Activated CD4-positive, alpha-beta T cell treated with anti-CD3 and anti-CD28 coated beads, Interleukin-2, amount 10 ng/mL, durations not matched to agents 24 days and 14 days (primary cell): ENCODE data around the gene CCZ1. TPM values are rescaled to one million over a fixed set of nuclear protein-coding genes. Genes with fewer than 3 reads are reported as not detected.
A peak's percentile ranks its signal among the peaks of the same experiment; 100 is the strongest.
"Not testable (repeated sequence)": the region's sequence is repeated elsewhere in the genome, so short reads cannot be mapped to it uniquely, and the experiment has no call there.

Source experiments
- DNase-seq: peaks from one replicate; pipeline ENCODE4 v3.0.0; 2022
- H3K27ac Mint-ChIP-seq: one replicate; pipeline ENCODE4 v1.8.0; 2022; ENCODE audit warnings: mild to moderate bottlenecking, mixed read lengths
- H3K27me3 Mint-ChIP-seq: one replicate; pipeline ENCODE4 v1.8.0; 2022; ENCODE audit warnings: mixed read lengths
- H3K36me3 Mint-ChIP-seq: one replicate; pipeline ENCODE4 v1.8.0; 2022; ENCODE audit warnings: low read depth, mild to moderate bottlenecking, mixed read lengths
- H3K4me1 Mint-ChIP-seq: one replicate; pipeline ENCODE4 v1.8.0; 2021; ENCODE audit warnings: mixed read lengths
- H3K4me3 Mint-ChIP-seq: one replicate; pipeline ENCODE4 v1.8.0; 2022; ENCODE audit warnings: mild to moderate bottlenecking, moderate library complexity, mixed read lengths
- H3K9me3 Mint-ChIP-seq: one replicate; pipeline ENCODE4 v1.8.0; 2021; ENCODE audit warnings: mixed read lengths
- intact Hi-C: fragments of 100-400 bp; cut with micrococcal nuclease; formaldehyde crosslinking; loops from one replicate; pipeline ENCODE4 v1.15.1; 2023
- total RNA-seq: library from RNA; stranded (reverse); gene quantifications from 2 replicates; pipeline ENCODE4 v1.2.3, GENCODE V29; 2022

Gene CCZ1
- total RNA-seq, 1 donor from 2014 or later: 124 TPM

GRCh38 chr7:5880106-5880505 lies 18.4 kb upstream of the CCZ1 start:
- H3K4me1 Mint-ChIP-seq, DNase-seq, intact Hi-C loops: not testable (repeated sequence)

GRCh38 chr7:5884431-5884830 lies 14.1 kb upstream of the CCZ1 start:
- DNase-seq, H3K4me1 Mint-ChIP-seq, H3K27ac Mint-ChIP-seq, H3K9me3 Mint-ChIP-seq, H3K4me3 Mint-ChIP-seq, H3K36me3 Mint-ChIP-seq, intact Hi-C loops, H3K27me3 Mint-ChIP-seq: not testable (repeated sequence)

More at GRCh38 chr7:5880106-5880505, 18.4 kb upstream of the CCZ1 start:
- H3K4me3 Mint-ChIP-seq, H3K27ac Mint-ChIP-seq, H3K27me3 Mint-ChIP-seq, H3K9me3 Mint-ChIP-seq, H3K36me3 Mint-ChIP-seq: not testable (repeated sequence)

GRCh38 chr7:5888021-5888420 lies 10.5 kb upstream of the CCZ1 start:
- H3K27ac Mint-ChIP-seq: not testable (repeated sequence)

GRCh38 chr7:5890244-5890643 lies 8.3 kb upstream of the CCZ1 start:
- H3K9me3 Mint-ChIP-seq, intact Hi-C loops, H3K36me3 Mint-ChIP-seq, H3K4me3 Mint-ChIP-seq, H3K4me1 Mint-ChIP-seq, H3K27me3 Mint-ChIP-seq, H3K27ac Mint-ChIP-seq, DNase-seq: not testable (repeated sequence)

More at GRCh38 chr7:5888021-5888420, 10.5 kb upstream of the CCZ1 start:
- H3K4me1 Mint-ChIP-seq, DNase-seq, H3K36me3 Mint-ChIP-seq, H3K4me3 Mint-ChIP-seq, H3K9me3 Mint-ChIP-seq, intact Hi-C loops, H3K27me3 Mint-ChIP-seq: not testable (repeated sequence)

- intact Hi-C loops: no loop called here
- Mint-ChIP-seq H3K27me3 (no peaks in the 10 kb centered on the region), H3K36me3 (no peaks in the 10 kb centered on the region), H3K4me1 (no peaks in the 10 kb centered on the region), H3K4me3 (no peak overlapping the region), H3K27ac (no peak overlapping the region), H3K9me3 (no peaks in the 10 kb centered on the region)
- DNase-seq: no peak
Observed at GRCh38 chr7:5892498-5892897, 6.0 kb upstream of the CCZ1 start.

GRCh38 chr7:5897369-5897919 lies 1.1 kb upstream of the CCZ1 start:
- peak overlapping the region; percentile 66 for H3K4me3 Mint-ChIP-seq
- peak overlapping the region; percentile 70 for H3K27ac Mint-ChIP-seq
- intact Hi-C loops, H3K4me1 Mint-ChIP-seq, H3K27me3 Mint-ChIP-seq, DNase-seq, H3K36me3 Mint-ChIP-seq, H3K9me3 Mint-ChIP-seq: not testable (repeated sequence)

GRCh38 chr7:5903002-5903401 lies 4.5 kb downstream of the CCZ1 start:
- H3K4me3 Mint-ChIP-seq, H3K27ac Mint-ChIP-seq, H3K36me3 Mint-ChIP-seq, DNase-seq, H3K4me1 Mint-ChIP-seq, H3K9me3 Mint-ChIP-seq, intact Hi-C loops, H3K27me3 Mint-ChIP-seq: not testable (repeated sequence)

GRCh38 chr7:5904726-5905125 lies 6.2 kb downstream of the CCZ1 start:
- H3K4me3 Mint-ChIP-seq, DNase-seq, H3K27me3 Mint-ChIP-seq, intact Hi-C loops, H3K27ac Mint-ChIP-seq, H3K9me3 Mint-ChIP-seq, H3K4me1 Mint-ChIP-seq, H3K36me3 Mint-ChIP-seq: not testable (repeated sequence)

- H3K27me3 Mint-ChIP-seq, H3K4me3 Mint-ChIP-seq, intact Hi-C loops, H3K27ac Mint-ChIP-seq, DNase-seq, H3K4me1 Mint-ChIP-seq, H3K9me3 Mint-ChIP-seq: not testable (repeated sequence)
- peaks cover 15% of the 10 kb centered on the region for H3K36me3 Mint-ChIP-seq
Observed at GRCh38 chr7:5908835-5909234, 10.3 kb downstream of the CCZ1 start.

- H3K27me3 Mint-ChIP-seq, H3K27ac Mint-ChIP-seq, H3K36me3 Mint-ChIP-seq, intact Hi-C loops, H3K9me3 Mint-ChIP-seq, H3K4me3 Mint-ChIP-seq, H3K4me1 Mint-ChIP-seq, DNase-seq: not testable (repeated sequence)
Observed at GRCh38 chr7:5916529-5916928, 18.0 kb downstream of the CCZ1 start.

GRCh38 chr7:5924180-5924579 lies 25.6 kb downstream of the CCZ1 start:
- H3K4me1 Mint-ChIP-seq, intact Hi-C loops, H3K27me3 Mint-ChIP-seq, H3K27ac Mint-ChIP-seq, H3K36me3 Mint-ChIP-seq, H3K9me3 Mint-ChIP-seq, H3K4me3 Mint-ChIP-seq, DNase-seq: not testable (repeated sequence)

- H3K4me1 Mint-ChIP-seq, H3K27me3 Mint-ChIP-seq, H3K4me3 Mint-ChIP-seq, H3K36me3 Mint-ChIP-seq, DNase-seq, H3K9me3 Mint-ChIP-seq, H3K27ac Mint-ChIP-seq, intact Hi-C loops: not testable (repeated sequence)
Observed at GRCh38 chr7:5924630-5925029, 26.1 kb downstream of the CCZ1 start.

- H3K36me3 Mint-ChIP-seq, H3K27me3 Mint-ChIP-seq, DNase-seq, intact Hi-C loops, H3K27ac Mint-ChIP-seq, H3K4me3 Mint-ChIP-seq, H3K9me3 Mint-ChIP-seq, H3K4me1 Mint-ChIP-seq: not testable (repeated sequence)
Observed at GRCh38 chr7:5926263-5926870, 27.8 kb downstream of the CCZ1 start.

- H3K27ac Mint-ChIP-seq, H3K4me3 Mint-ChIP-seq, intact Hi-C loops, H3K9me3 Mint-ChIP-seq, H3K4me1 Mint-ChIP-seq, DNase-seq, H3K36me3 Mint-ChIP-seq, H3K27me3 Mint-ChIP-seq: not testable (repeated sequence)
Observed at GRCh38 chr7:5930290-5930689, 31.8 kb downstream of the CCZ1 start.

GRCh38 chr7:5931250-5931649 lies 32.7 kb downstream of the CCZ1 start:
- H3K27ac Mint-ChIP-seq, H3K4me1 Mint-ChIP-seq, H3K4me3 Mint-ChIP-seq, H3K27me3 Mint-ChIP-seq, H3K36me3 Mint-ChIP-seq, H3K9me3 Mint-ChIP-seq, DNase-seq, intact Hi-C loops: not testable (repeated sequence)
